H9 (cell line): Measurements from ENCODE around the gene AFF2. TPM values are rescaled to one million over a fixed set of nuclear protein-coding genes. Genes with fewer than 3 reads are reported as not detected.

Source experiments
- DNase-seq: peaks from one replicate; pipeline ENCODE4 v3.0.0-alpha.2; 2017
- H2AFZ ChIP-seq: one replicate; pipeline ENCODE4 v1.6.1; 2013; ENCODE audit warnings: mild to moderate bottlenecking, low read length, control low read depth, moderate library complexity
- H2AK5ac ChIP-seq: 2 replicates; pipeline ENCODE4 v1.6.1; 2013; ENCODE audit warnings: low read length, control low read depth, mixed read lengths; ENCODE audit not compliant: insufficient read length
- H2BK120ac ChIP-seq: one replicate; pipeline ENCODE4 v1.6.1; 2013; ENCODE audit warnings: low read depth, mild to moderate bottlenecking, low read length, control low read depth, inconsistent platforms; ENCODE audit not compliant: poor library complexity, severe bottlenecking
- H2BK12ac ChIP-seq: 2 replicates; pipeline ENCODE4 v1.6.1; 2013; ENCODE audit warnings: low read length, control low read depth, mixed read lengths, low read depth; ENCODE audit not compliant: insufficient read length
- H2BK15ac ChIP-seq: 2 replicates; pipeline ENCODE4 v1.6.1; 2013; ENCODE audit warnings: low read depth, low read length, control low read depth
- H2BK20ac ChIP-seq: one replicate; pipeline ENCODE4 v1.6.1; 2013; ENCODE audit warnings: low read depth, mild to moderate bottlenecking, low read length, control low read depth, inconsistent platforms; ENCODE audit not compliant: poor library complexity, severe bottlenecking
- H2BK5ac ChIP-seq: 2 replicates; pipeline ENCODE4 v1.6.1; 2013; ENCODE audit warnings: low read length, control low read depth, mixed read lengths; ENCODE audit not compliant: insufficient read length
- H3K14ac ChIP-seq: 2 replicates; pipeline ENCODE4 v1.6.1; 2013; ENCODE audit warnings: low read length, control low read depth; ENCODE audit not compliant: insufficient read depth
- H3K18ac ChIP-seq: 2 replicates; pipeline ENCODE4 v1.6.1; 2013; ENCODE audit warnings: low read depth, mild to moderate bottlenecking, mixed read lengths, low read length, control low read depth; ENCODE audit not compliant: insufficient read length
- H3K23ac ChIP-seq: 2 replicates; pipeline ENCODE4 v1.6.1; 2013; ENCODE audit warnings: low read length, control low read depth, mixed read lengths, low read depth; ENCODE audit not compliant: insufficient read length
- H3K23me2 ChIP-seq: 2 replicates; pipeline ENCODE4 v1.6.1; 2013; ENCODE audit warnings: low read depth, mild to moderate bottlenecking, mixed read lengths, low read length, control low read depth; ENCODE audit not compliant: insufficient read length, poor library complexity, severe bottlenecking
- H3K27ac ChIP-seq: 2 replicates; pipeline ENCODE4 v1.5.1; 2013; ENCODE audit warnings: low read length, control low read depth, mixed read lengths, low read depth; ENCODE audit not compliant: insufficient read length
- H3K27me3 ChIP-seq: 2 replicates; pipeline ENCODE4 v1.6.1; 2013; ENCODE audit warnings: low read length, control low read depth, inconsistent platforms; ENCODE audit not compliant: insufficient read depth
- H3K4ac ChIP-seq: 2 replicates; pipeline ENCODE4 v1.6.1; 2013; ENCODE audit warnings: low read depth, mild to moderate bottlenecking, control low read depth, inconsistent platforms, low read length, moderate library complexity
- H3K4me1 ChIP-seq: 2 replicates; pipeline ENCODE4 v1.6.1; 2013; ENCODE audit warnings: low read length, control low read depth, inconsistent platforms; ENCODE audit not compliant: insufficient read depth
- H3K4me2 ChIP-seq: 2 replicates; pipeline ENCODE4 v1.6.1; 2013; ENCODE audit warnings: low read length, control low read depth, mixed read lengths; ENCODE audit not compliant: insufficient read length, insufficient read depth
- H3K56ac ChIP-seq: 2 replicates; pipeline ENCODE4 v1.6.1; 2013; ENCODE audit warnings: low read depth, mild to moderate bottlenecking, mixed read lengths, low read length, control low read depth; ENCODE audit not compliant: insufficient read length
- H3K79me1 ChIP-seq: 2 replicates; pipeline ENCODE4 v1.6.1; 2013; ENCODE audit warnings: low read depth, mild to moderate bottlenecking, moderate library complexity, low read length, control low read depth, inconsistent platforms; ENCODE audit not compliant: insufficient read depth, poor library complexity, severe bottlenecking
- H3K79me2 ChIP-seq: 2 replicates; pipeline ENCODE4 v1.6.1; 2013; ENCODE audit warnings: low read length, control low read depth, inconsistent platforms; ENCODE audit not compliant: insufficient read depth
- H3K9ac ChIP-seq: 2 replicates; pipeline ENCODE4 v1.6.1; 2013; ENCODE audit warnings: low read length, control low read depth, mixed read lengths; ENCODE audit not compliant: insufficient read length; ENCODE audit errors: extremely low read depth
- H3K9me3 ChIP-seq: one replicate; pipeline ENCODE4 v1.6.1; 2013; ENCODE audit warnings: low read depth, low read length, inconsistent platforms; ENCODE audit not compliant: control insufficient read depth
- H3T11ph ChIP-seq: one replicate; pipeline ENCODE4 v1.6.1; 2013; ENCODE audit warnings: mild to moderate bottlenecking, low read length, control low read depth, inconsistent platforms
- H4K20me1 ChIP-seq: one replicate; pipeline ENCODE4 v1.6.1; 2013; ENCODE audit not compliant: control insufficient read depth, insufficient read length, insufficient read depth
- H4K5ac ChIP-seq: 2 replicates; pipeline ENCODE4 v1.6.1; 2013; ENCODE audit warnings: low read depth, mild to moderate bottlenecking, mixed read lengths, low read length, control low read depth; ENCODE audit not compliant: insufficient read length
- H4K8ac ChIP-seq: replicated peaks from 2 replicates; pipeline ENCODE4 v1.6.1; 2013; ENCODE audit warnings: low read length, control low read depth, mixed read lengths, low read depth; ENCODE audit not compliant: insufficient read length
- H4K91ac ChIP-seq: 2 replicates; pipeline ENCODE4 v1.6.1; 2013; ENCODE audit warnings: low read depth, mild to moderate bottlenecking, moderate library complexity, mixed read lengths, low read length, control low read depth; ENCODE audit not compliant: insufficient read length
- H3K27ac Mint-ChIP-seq, 3 experiments: 2 replicates in 2 of 3; 3 replicates in 1 of 3; pipeline ENCODE4 v1.8.0; 2020 to 2021; ENCODE audit warnings: mixed read lengths in 3 of 3, mild to moderate bottlenecking in 1 of 3, moderate library complexity in 1 of 3
- H3K27me3 Mint-ChIP-seq: 2 replicates; pipeline ENCODE4 v1.8.0; 2021; ENCODE audit warnings: low read depth, mild to moderate bottlenecking, moderate library complexity, mixed read lengths
- H3K36me3 Mint-ChIP-seq, 3 experiments: 2 replicates in 2 of 3; 3 replicates in 1 of 3; pipeline ENCODE4 v1.8.0; 2020 to 2021; ENCODE audit warnings: low read depth in 3 of 3, mixed read lengths in 3 of 3; ENCODE audit not compliant: insufficient read depth in 1 of 3
- H3K4me1 Mint-ChIP-seq, 2 experiments: 2 replicates each; pipeline ENCODE4 v1.8.0; 2020; ENCODE audit warnings: mixed read lengths in 2 of 2
- H3K4me3 Mint-ChIP-seq, 2 experiments: 2 replicates in 1 of 2; 3 replicates in 1 of 2; pipeline ENCODE4 v1.8.0; 2020 to 2021; ENCODE audit warnings: mild to moderate bottlenecking in 2 of 2, mixed read lengths in 2 of 2, moderate library complexity in 1 of 2
- H3K9me3 Mint-ChIP-seq, 2 experiments: 2 replicates in 1 of 2; 3 replicates in 1 of 2; pipeline ENCODE4 v1.8.0; 2020; ENCODE audit warnings: mild to moderate bottlenecking in 2 of 2, mixed read lengths in 2 of 2, moderate library complexity in 1 of 2
- WGBS: extraction: QIAGEN DNeasy Blood & Tissue Kit; methylation state at CpG from one replicate; pipeline ENCODE4 v1.1.7; 2013; ENCODE audit warnings: missing lambda C conversion rate, low lambda C conversion rate, mixed read lengths; ENCODE audit not compliant: insufficient read length; ENCODE audit errors: extremely low coverage; 5-methylcytosine and 5-hydroxymethylcytosine counted together
- total RNA-seq: library from RNA; stranded (reverse); gene quantifications from 2 replicates; pipeline ENCODE4 v1.2.1, GENCODE V29; 2021
- TF ChIP-seq, protein P1 (sequence below): fragments of 200-600 bp; sonication (generic); conservative IDR thresholded peaks from 3 replicates; pipeline ENCODE4 v1.8.0; 2021; ENCODE audit warnings: antibody characterized with exemption, mild to moderate bottlenecking

AFF2 gene
- total RNA-seq, 1 experiment from 2014 or later, result 14.6 TPM

DNA sequence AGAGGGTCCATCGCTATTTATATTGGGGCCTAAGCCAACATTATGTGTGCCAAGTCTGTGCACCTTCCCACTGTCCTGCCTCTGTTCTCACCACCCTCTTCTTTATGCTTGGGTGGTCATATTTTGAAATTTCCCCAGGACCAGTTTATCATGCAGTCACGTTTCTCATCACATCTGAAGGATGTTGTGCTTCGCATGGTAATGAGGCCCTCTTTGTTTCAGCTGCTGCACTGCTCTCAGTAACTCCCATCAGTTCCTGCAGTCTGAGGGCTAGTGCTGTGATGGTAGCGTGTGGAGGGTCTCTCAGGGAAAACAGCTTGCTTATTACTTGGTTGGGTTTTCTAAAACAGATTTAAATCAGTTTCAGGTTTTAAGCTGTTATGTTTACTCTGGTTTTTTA, 288.0 kb downstream of the AFF2 start:
- H2AK5ac ChIP-seq, result no peak overlapping the region
- H3K14ac ChIP-seq, result no peak overlapping the region
- H3K27me3 ChIP-seq, result no peaks in the 10 kb centered on the region
- no peak overlapping the region for H3K18ac ChIP-seq
- no peak overlapping the region for H3K9ac ChIP-seq
- no peak overlapping the region for H3K27ac Mint-ChIP-seq
- H3K79me1 ChIP-seq, result no peaks in the 10 kb centered on the region
- H4K20me1 ChIP-seq, result no peaks in the 10 kb centered on the region
- TF ChIP-seq, protein P1, sequence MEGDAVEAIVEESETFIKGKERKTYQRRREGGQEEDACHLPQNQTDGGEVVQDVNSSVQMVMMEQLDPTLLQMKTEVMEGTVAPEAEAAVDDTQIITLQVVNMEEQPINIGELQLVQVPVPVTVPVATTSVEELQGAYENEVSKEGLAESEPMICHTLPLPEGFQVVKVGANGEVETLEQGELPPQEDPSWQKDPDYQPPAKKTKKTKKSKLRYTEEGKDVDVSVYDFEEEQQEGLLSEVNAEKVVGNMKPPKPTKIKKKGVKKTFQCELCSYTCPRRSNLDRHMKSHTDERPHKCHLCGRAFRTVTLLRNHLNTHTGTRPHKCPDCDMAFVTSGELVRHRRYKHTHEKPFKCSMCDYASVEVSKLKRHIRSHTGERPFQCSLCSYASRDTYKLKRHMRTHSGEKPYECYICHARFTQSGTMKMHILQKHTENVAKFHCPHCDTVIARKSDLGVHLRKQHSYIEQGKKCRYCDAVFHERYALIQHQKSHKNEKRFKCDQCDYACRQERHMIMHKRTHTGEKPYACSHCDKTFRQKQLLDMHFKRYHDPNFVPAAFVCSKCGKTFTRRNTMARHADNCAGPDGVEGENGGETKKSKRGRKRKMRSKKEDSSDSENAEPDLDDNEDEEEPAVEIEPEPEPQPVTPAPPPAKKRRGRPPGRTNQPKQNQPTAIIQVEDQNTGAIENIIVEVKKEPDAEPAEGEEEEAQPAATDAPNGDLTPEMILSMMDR, result no peak
- DNase-seq, result no peak
- WGBS, result no CpG with 5 or more reads among the region's 4 CpGs
- H4K91ac ChIP-seq, result no peak overlapping the region
- no peak overlapping the region for H3K27ac ChIP-seq
- H4K5ac ChIP-seq, result no peak overlapping the region
- H3K23ac ChIP-seq, result no peak overlapping the region
- peaks cover 24% of the 10 kb centered on the region for H3K9me3 ChIP-seq
- H3K23me2 ChIP-seq, result no peaks in the 10 kb centered on the region
- peaks cover 13 to 20% of the 10 kb centered on the region in 2 experiments for H3K4me1 Mint-ChIP-seq
- H3K27me3 Mint-ChIP-seq, result no peaks in the 10 kb centered on the region
- no peak overlapping the region for H2AFZ ChIP-seq
- no peak overlapping the region for H3K4me3 Mint-ChIP-seq
- H3K56ac ChIP-seq, result no peak overlapping the region
- no peaks in the 10 kb centered on the region; a peak in 2 of 7 replicates for H3K36me3 Mint-ChIP-seq
- no peak overlapping the region for H2BK12ac ChIP-seq
- H3K4ac ChIP-seq, result no peak overlapping the region
- no peak overlapping the region for H4K8ac ChIP-seq
- no peak overlapping the region for H2BK5ac ChIP-seq
- H2BK20ac ChIP-seq, result no peak overlapping the region
- H3K79me2 ChIP-seq, result no peaks in the 10 kb centered on the region
- H3K4me1 ChIP-seq, result no peaks in the 10 kb centered on the region; the same call in 1 of the 2 replicates
- no peak overlapping the region for H2BK120ac ChIP-seq
- no peak overlapping the region for H3K4me2 ChIP-seq
- H3K9me3 Mint-ChIP-seq, result peaks cover 52% of the 10 kb centered on the region in 2 experiments
- no peak overlapping the region for H3T11ph ChIP-seq
- H2BK15ac ChIP-seq, result no peak overlapping the region
